Coronary artery (tissue), 2 donors: ENCODE measurements around the gene HOXD12.

Experiments
- DNase-seq: peaks from one replicate; pipeline ENCODE4 v3.0.0-alpha.2; 2017; ENCODE audit warnings: low spot score
- H3K27ac ChIP-seq, 2 donors: fragments of 200-600 bp; sonication (generic); one replicate each; pipeline ENCODE4 v1.5.1; 2016 to 2019
- H3K4me3 ChIP-seq: fragments of 200-600 bp; sonication (generic); 2 replicates; pipeline ENCODE4 v1.5.1; 2016; ENCODE audit warnings: mild to moderate bottlenecking, moderate library complexity
- TF ChIP-seq, protein P1 (sequence below): fragments of 200-600 bp; sonication (generic); IDR thresholded peaks from one replicate; pipeline ENCODE4 v1.5.1; 2019; ENCODE audit warnings: antibody characterized with exemption

HOXD12 gene

DNA sequence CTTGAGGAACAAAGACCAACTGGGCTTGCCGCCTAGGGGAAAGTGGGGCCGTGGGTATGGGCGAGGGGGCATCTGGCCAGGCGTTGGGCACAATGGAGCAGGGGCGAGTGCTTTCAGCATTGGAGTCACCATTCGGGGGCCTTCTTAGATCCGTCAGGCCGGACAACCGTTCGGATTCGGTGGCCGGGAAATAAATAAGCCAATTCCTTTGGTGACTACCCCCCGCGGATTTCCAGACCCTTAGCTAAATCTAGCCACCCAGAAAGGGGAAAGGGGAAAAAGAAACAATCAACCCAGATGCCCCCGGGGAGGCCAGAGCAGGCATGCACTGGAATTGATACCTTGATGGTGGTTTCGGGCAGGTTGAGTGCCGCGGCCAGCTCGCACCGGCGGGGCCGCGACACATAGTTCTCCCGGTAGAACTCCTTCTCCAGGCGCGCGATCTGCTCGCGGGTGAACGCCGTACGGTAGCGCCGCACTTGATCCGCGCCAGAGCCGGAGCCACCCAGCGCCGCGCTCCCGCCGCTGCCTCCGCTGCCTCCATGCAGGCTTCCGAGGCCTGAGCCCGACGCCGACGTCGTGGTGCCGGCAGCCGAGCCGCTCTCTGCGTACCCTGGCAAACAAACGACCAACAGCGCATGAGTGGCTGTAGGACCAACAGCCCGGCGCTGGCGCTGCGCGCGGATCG, 17.6 kb upstream of the HOXD12 start:
- TF ChIP-seq, protein P1, sequence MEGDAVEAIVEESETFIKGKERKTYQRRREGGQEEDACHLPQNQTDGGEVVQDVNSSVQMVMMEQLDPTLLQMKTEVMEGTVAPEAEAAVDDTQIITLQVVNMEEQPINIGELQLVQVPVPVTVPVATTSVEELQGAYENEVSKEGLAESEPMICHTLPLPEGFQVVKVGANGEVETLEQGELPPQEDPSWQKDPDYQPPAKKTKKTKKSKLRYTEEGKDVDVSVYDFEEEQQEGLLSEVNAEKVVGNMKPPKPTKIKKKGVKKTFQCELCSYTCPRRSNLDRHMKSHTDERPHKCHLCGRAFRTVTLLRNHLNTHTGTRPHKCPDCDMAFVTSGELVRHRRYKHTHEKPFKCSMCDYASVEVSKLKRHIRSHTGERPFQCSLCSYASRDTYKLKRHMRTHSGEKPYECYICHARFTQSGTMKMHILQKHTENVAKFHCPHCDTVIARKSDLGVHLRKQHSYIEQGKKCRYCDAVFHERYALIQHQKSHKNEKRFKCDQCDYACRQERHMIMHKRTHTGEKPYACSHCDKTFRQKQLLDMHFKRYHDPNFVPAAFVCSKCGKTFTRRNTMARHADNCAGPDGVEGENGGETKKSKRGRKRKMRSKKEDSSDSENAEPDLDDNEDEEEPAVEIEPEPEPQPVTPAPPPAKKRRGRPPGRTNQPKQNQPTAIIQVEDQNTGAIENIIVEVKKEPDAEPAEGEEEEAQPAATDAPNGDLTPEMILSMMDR = no peak
- peak; percentile 64 for DNase-seq
- H3K4me3 ChIP-seq = peak overlapping the region; percentile 41
- H3K27ac ChIP-seq = no peak overlapping the region

DNA sequence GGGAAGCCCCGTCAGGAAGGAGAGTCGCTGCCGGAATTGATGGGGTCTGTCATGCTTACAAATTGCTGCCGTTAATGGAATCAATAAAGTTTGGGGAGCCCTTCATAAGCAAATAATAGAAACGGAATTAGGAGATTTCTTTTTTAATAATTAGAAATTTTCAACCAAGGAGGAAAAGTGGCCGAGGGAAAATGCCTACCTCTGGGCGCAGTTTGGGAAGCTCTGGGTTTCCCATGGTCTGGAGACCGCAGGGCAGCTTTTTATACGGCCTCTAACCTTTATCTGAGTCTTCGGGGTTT, 17.1 kb upstream of the HOXD12 start:
- no peak overlapping the region for H3K27ac ChIP-seq
- peak overlapping the region; percentile 41 for H3K4me3 ChIP-seq
- TF ChIP-seq, protein P1 = no peak
- no peak for DNase-seq

DNA sequence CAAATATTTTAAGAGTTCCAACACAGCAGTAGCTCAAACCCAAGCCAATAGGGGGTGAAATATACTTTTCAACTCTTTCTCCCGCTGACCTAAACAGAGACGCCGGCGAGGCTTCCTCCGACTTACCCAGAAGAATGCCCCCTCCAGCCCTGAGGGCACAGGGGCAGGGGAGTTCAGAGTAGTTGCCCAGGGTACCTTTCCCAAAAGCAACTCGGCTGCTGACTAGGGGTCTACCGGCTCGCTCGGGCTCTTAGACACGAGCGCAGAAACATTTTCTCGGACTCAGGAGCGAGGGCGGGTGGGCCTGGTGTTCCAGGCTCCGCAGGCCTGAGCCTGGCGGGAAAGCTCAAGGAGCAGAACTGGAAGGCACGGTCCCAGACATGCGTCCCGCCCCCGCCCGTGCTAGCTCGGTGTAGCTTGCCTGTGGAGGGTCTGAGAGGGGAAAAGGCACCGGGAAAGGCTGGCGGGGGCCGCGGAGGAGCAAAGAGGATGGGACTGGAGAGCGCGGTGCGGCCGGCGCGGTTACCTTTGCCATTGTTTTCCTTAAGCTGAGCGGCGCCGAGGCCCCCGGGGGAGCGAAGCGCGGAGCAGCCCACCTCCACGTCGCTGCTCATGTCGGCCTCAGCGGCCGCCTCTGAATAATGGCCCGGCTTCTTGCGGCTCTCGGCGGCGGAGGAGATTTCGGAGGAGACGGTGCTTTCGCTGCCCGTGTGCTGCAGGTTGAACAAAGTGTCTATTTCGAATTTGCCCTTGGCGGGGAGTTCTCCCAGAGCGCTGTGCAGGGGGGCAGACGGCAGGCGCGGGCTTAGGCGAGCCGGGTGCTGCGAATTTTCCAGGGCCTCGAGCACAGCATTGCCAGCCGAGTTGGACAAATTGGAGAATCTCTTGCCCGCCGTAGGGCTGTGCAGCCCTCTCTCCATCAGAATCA, 16.5 kb upstream of the HOXD12 start:
- Histone ChIP-seq H3K4me3 (peak overlapping the region; percentile 28), H3K27ac (no peak overlapping the region)
- peak; percentile 61 for DNase-seq
- TF ChIP-seq, protein P1 = no peak

DNA sequence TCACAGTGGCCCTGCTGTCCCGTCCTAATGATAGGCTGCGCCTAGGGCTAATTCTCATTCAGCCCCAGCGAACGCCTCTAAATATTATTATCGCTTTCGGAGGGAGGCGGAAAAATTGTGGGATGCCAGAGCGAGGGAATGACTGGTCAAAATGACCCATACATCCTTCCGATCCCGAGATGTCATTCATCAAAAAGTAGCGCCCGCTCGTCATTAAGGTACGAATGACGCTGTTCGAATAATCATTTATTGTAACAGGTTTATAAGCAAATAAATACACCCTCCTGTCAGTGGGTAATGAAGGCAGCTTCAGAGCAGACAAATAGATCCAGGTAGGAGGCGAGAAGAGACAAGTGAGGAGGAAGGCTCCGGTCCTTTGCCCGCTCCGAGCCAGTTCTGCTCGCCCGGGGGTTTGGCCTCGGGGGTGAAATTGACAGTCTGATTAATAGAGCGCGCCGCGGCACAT, 15.8 kb upstream of the HOXD12 start, which contains the start of gene EVX2:
TSS of gene EVX2 (minus strand) at position 167 of the 466 bp plus-strand sequence. CDS start 186 bp downstream, outside the sequence.
- peak; percentile 36 for DNase-seq
- Histone ChIP-seq H3K4me3 (peak within 1 kb of the TSS; percentile 28), H3K27ac (no peak within 1 kb of the TSS)
- TF ChIP-seq, protein P1 = no peak

DNA sequence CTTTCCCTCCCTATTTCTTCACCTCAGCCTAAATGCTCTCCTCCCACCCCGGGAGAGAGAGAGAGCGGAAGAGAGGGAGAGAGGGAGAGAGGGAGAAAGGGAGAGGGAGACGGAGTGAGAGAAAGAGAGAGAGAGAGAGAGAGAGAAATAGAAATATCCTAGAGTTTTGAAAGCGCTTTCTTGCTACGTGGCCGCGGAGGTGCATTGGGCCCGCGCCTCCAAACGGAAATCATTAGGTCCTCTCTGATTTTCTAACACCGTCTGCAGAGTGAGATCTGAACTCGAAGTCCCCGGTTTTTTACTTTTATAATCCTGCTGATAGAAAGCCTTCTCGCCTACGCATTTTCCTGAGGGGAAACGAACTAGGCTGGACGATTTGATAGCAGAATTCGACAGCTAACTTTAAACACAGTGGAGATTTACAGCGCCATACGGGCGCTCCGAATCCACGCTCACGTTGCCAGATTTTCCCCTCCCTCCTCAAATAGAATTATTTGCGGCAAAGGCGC, 14.9 kb upstream of the HOXD12 start:
- peak; percentile 1 for DNase-seq
- TF ChIP-seq, protein P1 = no peak
- H3K4me3 ChIP-seq = no peak overlapping the region
- no peak overlapping the region for H3K27ac ChIP-seq

DNA sequence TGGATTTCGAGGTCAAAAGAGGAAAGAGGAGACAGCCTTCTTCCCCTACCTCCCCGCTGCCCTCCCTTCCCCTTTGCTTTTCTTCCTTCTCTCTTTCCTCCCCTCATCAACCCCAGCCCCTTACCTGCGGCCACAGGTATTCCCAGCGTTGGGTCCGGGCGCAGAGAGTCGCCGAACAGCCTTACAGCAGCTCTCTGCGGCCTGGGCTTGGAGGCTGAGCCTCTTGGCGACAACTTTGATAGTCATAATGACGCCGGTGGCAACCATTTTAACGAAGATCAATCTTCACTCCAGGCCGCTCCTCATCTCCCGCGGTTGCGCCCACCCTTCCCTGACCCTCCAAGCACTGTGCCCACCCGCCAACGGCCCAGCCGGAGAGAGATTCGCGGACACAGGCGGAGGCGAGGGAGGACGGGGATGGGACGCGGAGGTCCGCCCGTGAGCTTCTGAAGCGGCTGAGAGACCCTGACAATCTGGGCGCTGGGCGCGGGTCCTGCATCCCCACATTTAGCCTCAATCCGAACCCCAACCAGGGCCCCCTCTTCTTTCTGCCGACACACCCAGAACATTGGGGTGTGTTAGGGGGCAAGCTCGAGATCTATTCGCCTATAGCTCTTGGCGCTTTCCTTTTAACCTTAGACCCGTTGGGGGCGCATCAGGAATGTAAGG, 14.3 kb upstream of the HOXD12 start:
- Histone ChIP-seq H3K27ac (no peak overlapping the region), H3K4me3 (peak overlapping the region; percentile 25)
- TF ChIP-seq, protein P1 = no peak
- DNase-seq = peak; percentile 47
